MG63 (cell line): ENCODE results near the gene OSMR. TPM values are rescaled to one million over a fixed set of nuclear protein-coding genes. Genes with fewer than 3 reads are reported as not detected.
A peak's percentile ranks its signal among the peaks of the same experiment; 100 is the strongest.

Source experiments
- DNase-seq: peaks from one replicate; pipeline ENCODE4 v3.0.0-alpha.2; 2020
- H3K27me3 ChIP-seq: fragments of 250-450 bp; sonication (Bioruptor Pico); 2 replicates; pipeline ENCODE4 v1.5.1; 2020; ENCODE audit warnings: mild to moderate bottlenecking, moderate library complexity
- H3K36me3 ChIP-seq: fragments of 250-450 bp; sonication (Bioruptor Pico); 2 replicates; pipeline ENCODE4 v1.5.1; 2020; ENCODE audit warnings: mild to moderate bottlenecking, moderate library complexity
- H3K4me3 ChIP-seq: fragments of 250-450 bp; sonication (Bioruptor Pico); 2 replicates; pipeline ENCODE4 v1.5.1; 2020; ENCODE audit warnings: mild to moderate bottlenecking, moderate library complexity
- H3K9me3 ChIP-seq: fragments of 250-450 bp; sonication (Bioruptor Pico); 2 replicates; pipeline ENCODE4 v1.5.1; 2020; ENCODE audit warnings: mild to moderate bottlenecking, moderate library complexity
- total RNA-seq: library from RNA; depleted of rRNA; stranded (reverse); fragments of >200 nt; shearing (Covaris generic); gene quantifications from 2 replicates; pipeline ENCODE4 v1.2.3, GENCODE V29; 2014; ENCODE audit warnings: low replicate concordance

OSMR gene
- total RNA-seq, 1 experiment from 2014 or later = 10.1 TPM

DNA sequence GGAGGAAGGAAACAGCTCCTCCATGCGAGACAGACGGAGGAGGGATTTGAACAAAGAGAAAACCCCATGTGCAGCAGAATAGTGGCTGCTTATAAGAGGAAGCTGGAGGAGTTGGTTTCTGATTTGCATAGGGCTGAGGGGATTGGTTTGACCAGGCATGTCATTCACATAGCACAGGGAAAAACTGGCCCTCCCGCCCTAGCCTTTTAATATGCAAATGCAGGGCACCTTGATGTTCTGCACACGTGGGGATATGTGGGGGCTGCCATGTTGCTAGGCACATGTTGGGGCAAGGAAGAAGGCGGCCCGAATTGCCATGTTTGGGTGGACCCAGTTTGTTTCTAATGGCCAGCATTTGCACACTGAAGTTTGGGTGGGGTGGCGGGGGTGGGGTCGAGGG, 42.2 kb downstream of the OSMR start:
- H3K36me3 ChIP-seq = peaks cover 38% of the 10 kb centered on the region

DNA sequence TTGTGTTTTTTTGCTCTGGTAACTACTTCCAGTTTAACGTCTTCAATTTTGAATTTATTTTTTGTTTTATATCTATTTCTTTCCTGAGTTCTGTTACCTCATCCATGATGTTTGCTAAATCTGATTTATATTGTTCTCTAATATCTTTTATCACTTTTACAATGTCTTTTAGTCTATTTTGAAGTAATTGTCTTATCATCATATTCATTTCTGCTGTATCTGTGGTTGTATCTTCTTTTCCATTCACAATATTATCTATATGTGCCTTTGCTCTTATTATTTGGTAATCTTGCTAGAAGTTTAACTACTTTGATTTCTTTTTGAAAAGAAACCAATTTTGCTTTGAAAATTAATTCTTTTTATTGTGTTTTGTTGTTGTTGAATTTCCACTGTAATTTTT, 43.6 kb downstream of the OSMR start:
- Histone ChIP-seq H3K9me3 (0 out of 2 replicates have a peak, but pooled peaks cover 2% of the 10 kb centered on the region), H3K27me3 (no peaks in the 10 kb centered on the region), H3K4me3 (no peak overlapping the region), H3K36me3 (peaks cover 25% of the 10 kb centered on the region)
- DNase-seq = no peak

More for the DNA sequence above, 42.2 kb downstream of the OSMR start:
- H3K27me3 ChIP-seq = no peaks in the 10 kb centered on the region
- no peak for DNase-seq
- H3K4me3 ChIP-seq = no peak overlapping the region
- no peaks in the 10 kb centered on the region for H3K9me3 ChIP-seq

DNA sequence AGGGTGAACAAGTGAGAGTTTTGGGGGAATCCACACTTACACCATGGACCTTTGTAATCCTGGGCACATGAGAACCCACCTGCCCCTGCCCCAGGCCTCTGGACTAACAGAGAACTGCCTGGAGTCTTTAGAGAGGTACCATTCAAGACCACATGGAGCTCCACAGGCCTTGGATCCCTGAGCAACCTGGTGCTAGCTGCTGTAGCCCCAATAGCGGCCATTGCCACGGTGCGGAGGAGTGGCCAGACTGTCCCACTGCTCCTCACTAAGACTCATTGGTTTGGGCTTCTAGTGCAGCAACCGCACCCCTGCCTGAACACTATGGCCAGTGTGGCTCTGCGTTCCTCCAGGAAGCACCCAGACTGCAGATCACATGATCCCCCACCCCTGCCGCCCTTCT, 45.8 kb downstream of the OSMR start:
- no peak for DNase-seq
- H3K27me3 ChIP-seq = no peaks in the 10 kb centered on the region
- H3K4me3 ChIP-seq = no peak overlapping the region
- H3K9me3 ChIP-seq = peaks cover 2% of the 10 kb centered on the region; the same call in 1 of the 2 replicates
- peaks cover 8% of the 10 kb centered on the region for H3K36me3 ChIP-seq

DNA sequence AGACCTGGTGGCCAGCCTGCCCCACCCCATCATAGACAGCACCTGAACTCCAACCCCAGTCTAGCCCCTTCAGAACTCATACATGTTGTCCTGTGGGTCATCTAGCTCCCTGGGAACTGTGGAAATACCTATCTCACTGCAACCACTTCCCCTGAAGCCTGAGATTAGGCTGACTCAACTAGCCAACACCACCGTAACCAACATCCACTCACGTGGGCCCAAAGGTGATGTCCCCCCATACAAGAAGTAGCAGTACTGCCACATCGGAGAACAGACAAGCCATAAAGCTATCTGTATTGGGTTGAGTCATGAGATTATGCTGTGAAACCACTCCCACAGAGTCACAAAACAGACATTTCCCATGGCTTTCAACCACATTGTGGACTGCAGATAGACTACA, 46.6 kb downstream of the OSMR start:
- Histone ChIP-seq H3K4me3 (no peak overlapping the region), H3K27me3 (no peaks in the 10 kb centered on the region), H3K36me3 (peaks cover 7% of the 10 kb centered on the region), H3K9me3 (peaks cover 2% of the 10 kb centered on the region; the same call in 1 of the 2 replicates)
- DNase-seq = no peak

DNA sequence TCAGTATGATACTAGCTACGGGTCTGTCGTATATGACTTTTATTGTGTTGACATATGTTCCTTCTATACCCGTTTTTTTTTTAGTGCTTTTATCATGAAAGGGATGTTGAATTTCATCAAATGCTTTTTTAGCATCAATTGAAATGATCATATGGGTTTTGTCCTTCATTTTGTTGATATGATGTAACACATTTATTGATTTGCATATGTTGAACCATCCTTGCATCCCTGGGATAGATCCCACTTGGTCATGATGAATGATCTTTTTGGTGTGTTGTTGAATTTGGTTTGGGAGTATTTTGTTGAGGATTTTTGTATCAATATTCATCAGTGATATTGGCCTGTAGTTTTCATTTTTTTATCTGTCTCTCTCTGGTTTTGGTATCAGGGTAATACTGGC, 50.9 kb downstream of the OSMR start:
- Histone ChIP-seq H3K4me3 (no peak overlapping the region), H3K9me3 (peaks cover 2% of the 10 kb centered on the region; the same call in 1 of the 2 replicates), H3K36me3 (peaks cover 12% of the 10 kb centered on the region), H3K27me3 (no peaks in the 10 kb centered on the region)
- DNase-seq = no peak

DNA sequence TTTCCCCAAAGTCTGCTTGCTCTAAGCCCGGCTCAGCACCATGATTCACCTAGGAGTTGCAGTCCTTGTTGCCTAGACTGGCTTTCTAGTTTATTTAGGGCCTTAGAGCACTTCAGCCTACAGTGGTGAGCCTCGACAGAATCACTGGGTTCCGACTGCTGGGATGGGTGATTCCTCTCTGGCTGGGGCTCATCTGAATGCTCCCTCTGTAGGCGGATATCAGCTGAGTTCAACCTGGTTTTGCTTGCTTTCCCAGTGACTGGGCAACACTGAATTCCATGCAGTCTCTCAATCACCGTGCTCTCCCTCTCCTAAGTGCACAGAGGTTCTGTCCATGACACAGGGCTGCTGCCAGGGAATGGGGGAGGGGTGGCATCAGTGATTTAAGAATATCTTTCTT, 54.1 kb downstream of the OSMR start:
- no peaks in the 10 kb centered on the region for H3K27me3 ChIP-seq
- no peak for DNase-seq
- no peak overlapping the region for H3K4me3 ChIP-seq
- no peaks in the 10 kb centered on the region; the same call in 1 of the 2 replicates for H3K9me3 ChIP-seq
- peaks cover 25% of the 10 kb centered on the region for H3K36me3 ChIP-seq

DNA sequence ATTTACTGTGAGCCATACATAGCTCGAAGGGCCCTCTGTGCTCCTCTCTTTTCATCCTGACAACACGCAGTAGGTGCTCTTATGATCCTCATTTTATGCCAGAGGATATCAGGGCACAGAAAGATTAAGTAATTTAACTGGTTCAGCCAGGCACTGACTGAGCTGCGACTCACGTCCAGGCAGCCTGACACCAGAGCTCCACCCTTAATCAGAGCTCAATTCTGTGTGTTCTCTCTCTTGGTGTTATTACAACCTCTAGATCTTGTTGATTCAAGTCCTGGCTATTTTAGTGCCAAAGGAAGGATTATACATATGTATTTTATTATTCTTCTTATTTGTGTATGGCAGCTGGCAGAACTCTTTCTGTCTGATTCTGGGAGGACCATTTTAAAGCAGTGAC, 59.7 kb downstream of the OSMR start:
- Histone ChIP-seq H3K27me3 (no peaks in the 10 kb centered on the region), H3K36me3 (peaks cover 41% of the 10 kb centered on the region), H3K9me3 (peaks cover 11% of the 10 kb centered on the region; the same call in 1 of the 2 replicates), H3K4me3 (no peak overlapping the region)
- DNase-seq = peak; percentile 37

DNA sequence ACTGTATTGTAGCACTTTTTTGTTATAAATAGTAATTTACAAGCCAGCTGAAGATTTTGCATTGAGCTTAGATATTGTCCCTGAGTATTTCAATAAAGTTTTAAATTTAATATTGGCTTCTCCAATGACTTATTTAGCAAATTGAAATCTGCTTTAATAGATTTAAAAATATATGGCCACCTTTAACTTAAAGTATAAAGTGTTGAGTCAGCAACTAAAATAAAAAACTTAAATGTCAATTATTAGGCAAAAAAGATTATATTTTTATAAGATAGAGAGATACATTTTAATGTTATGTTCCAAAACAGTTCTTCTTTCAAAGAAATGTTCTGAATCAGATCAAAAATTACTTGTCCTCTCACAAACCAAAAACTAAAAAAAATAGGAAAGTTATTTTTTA, 60.7 kb downstream of the OSMR start:
- no peak overlapping the region for H3K4me3 ChIP-seq
- H3K27me3 ChIP-seq = no peaks in the 10 kb centered on the region
- DNase-seq = no peak
- peaks cover 33% of the 10 kb centered on the region for H3K36me3 ChIP-seq
- H3K9me3 ChIP-seq = peaks cover 11% of the 10 kb centered on the region; the same call in 1 of the 2 replicates

DNA sequence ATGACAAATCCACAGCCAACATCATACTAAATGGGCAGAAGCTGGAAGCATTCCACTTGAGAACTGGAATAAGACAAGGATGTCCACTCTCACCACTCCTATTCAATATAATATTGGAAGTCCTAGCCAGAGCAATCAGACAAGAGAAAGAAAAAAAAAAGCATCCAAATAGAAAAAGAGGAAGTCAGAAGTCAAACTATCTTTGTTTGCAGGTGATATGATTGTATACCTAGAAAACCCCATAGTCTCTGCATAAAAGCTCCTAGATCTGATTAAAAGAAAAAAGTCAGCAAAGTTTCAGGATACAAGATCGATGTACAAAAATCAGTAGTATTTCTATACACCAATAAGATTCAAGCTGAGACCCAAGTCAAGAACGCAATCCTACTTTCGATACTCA, 66.1 kb downstream of the OSMR start:
- H3K4me3 ChIP-seq = no peak overlapping the region
- H3K27me3 ChIP-seq = no peaks in the 10 kb centered on the region
- H3K9me3 ChIP-seq = peaks cover 11% of the 10 kb centered on the region; the same call in 1 of the 2 replicates
- DNase-seq = no peak
- peaks cover 19% of the 10 kb centered on the region for H3K36me3 ChIP-seq

DNA sequence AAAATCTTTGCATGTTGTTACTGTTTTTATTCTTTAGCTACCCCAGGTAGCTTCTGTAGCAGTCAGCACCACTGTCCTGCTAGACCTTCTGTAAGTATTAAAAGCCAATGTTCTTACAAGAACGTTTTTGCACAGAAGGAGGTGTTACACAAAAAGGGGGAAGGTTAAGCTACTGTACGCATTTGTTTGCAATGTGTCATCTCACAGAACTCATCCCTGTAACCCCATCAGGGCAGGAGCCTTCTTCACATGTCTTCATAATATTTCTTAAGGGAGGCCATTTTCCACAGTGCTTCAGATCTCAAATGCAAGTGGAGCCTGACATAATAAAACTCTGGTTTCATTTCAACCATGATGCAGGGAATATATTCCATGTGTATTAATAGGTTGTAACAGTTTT, 67.9 kb downstream of the OSMR start:
- Histone ChIP-seq H3K4me3 (no peak overlapping the region), H3K36me3 (peaks cover 11% of the 10 kb centered on the region), H3K9me3 (peaks cover 11% of the 10 kb centered on the region; the same call in 1 of the 2 replicates), H3K27me3 (no peaks in the 10 kb centered on the region)
- DNase-seq = no peak

DNA sequence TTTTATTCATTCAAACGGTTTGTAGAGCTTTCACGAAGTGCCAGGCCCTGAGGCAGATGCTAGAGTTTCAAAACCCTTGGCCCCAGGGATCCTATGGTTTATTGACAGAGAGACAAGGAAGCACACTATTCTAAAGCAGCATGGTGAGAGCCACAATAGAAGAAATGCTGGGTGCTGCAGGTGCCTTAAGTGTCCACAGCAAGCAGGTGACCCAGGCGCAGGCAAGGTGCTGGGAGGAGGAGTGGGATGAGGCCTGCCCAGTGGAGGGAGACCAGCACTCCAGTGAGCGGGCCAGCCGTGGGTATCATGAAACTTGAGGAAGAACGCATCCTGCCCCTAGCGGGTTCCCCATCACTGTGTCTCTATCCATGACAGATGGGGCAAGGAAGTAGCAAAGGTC, 71.0 kb downstream of the OSMR start:
- Histone ChIP-seq H3K36me3 (peaks cover 16% of the 10 kb centered on the region), H3K9me3 (no peaks in the 10 kb centered on the region), H3K27me3 (no peaks in the 10 kb centered on the region), H3K4me3 (no peak overlapping the region)
- DNase-seq = no peak

DNA sequence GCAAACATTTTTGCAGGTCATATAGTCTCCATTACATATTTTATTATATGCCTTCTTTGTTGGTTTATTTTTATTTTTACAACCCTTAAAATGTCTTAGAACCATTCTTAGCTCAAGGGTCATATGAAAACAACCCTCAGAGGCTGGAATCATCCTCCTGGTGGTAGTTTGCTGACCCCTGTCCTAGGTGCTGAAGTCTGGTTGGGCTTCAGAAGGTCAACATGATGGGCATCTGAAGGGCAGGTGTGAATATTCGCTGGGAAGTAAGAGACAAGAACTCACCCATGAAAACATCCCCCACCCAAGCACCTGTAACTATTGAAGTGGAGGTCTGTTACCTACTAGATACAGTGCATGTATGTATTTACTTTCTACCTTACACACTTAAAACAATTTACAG, 75.4 kb downstream of the OSMR start:
- no peaks in the 10 kb centered on the region for H3K27me3 ChIP-seq
- peaks cover 39% of the 10 kb centered on the region for H3K36me3 ChIP-seq
- H3K9me3 ChIP-seq = no peaks in the 10 kb centered on the region
- no peak for DNase-seq
- H3K4me3 ChIP-seq = no peak overlapping the region

DNA sequence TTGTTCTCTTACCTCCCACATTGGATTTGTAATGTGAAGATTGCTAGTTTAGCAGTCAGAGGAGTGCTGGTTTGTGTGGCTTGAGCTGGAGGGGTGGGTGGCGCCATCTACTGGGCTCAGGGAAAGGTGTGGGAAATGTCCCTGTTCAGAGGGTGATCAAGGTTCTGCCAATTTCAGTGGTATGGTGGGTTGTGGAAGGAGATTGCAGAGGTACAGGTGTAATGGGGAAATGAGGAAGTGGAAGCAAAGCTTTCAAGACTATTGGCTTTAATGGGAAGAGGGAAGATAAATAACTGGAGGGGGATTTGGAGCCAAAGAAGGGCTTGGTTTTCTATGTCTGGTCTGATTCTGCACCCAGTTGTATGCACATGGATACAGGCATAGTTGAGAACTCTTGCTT, 76.4 kb downstream of the OSMR start:
- Histone ChIP-seq H3K9me3 (no peaks in the 10 kb centered on the region), H3K27me3 (no peaks in the 10 kb centered on the region), H3K4me3 (no peak overlapping the region), H3K36me3 (peaks cover 47% of the 10 kb centered on the region)
- DNase-seq = peak; percentile 47

DNA sequence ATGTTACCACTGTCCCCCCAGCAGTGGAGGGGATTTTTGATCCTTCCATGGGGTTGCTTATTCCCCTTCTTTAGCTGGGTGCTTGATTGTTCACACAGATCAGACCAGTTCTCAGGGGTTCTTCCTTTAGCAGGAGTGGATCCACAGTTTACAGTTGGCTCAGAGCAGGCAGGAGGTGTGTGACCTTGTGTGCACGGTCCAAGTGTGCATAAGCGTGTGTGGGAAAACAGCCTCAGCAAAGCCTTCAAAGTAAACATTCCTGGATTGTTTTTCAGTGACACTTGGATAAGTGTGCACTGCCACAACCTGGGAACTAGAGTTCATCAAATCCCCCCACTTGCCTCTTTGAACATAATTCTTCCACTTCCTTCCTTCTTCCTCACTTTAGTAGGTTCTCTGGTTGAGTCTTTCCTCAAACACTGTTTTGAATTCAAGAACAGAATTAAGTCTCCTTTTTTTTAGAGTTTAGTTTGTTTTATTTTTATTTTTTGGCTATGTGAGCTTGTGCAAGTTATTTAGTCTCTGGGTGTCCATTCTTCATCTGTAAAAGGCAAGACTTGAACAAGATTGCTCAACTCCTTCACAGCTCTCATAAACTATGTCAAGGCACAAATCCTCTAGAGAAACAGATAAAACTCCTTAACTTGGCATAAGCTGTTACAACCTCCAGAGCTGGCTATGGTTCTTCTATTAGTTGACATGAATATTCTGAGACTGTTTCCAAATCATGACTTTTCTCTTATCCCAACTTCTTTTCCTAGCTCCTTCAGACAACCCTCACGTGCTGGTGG, 78.0 kb downstream of the OSMR start:
- Histone ChIP-seq H3K9me3 (no peaks in the 10 kb centered on the region), H3K27me3 (no peaks in the 10 kb centered on the region), H3K4me3 (no peak overlapping the region), H3K36me3 (peaks cover 55% of the 10 kb centered on the region)
- no peak for DNase-seq

DNA sequence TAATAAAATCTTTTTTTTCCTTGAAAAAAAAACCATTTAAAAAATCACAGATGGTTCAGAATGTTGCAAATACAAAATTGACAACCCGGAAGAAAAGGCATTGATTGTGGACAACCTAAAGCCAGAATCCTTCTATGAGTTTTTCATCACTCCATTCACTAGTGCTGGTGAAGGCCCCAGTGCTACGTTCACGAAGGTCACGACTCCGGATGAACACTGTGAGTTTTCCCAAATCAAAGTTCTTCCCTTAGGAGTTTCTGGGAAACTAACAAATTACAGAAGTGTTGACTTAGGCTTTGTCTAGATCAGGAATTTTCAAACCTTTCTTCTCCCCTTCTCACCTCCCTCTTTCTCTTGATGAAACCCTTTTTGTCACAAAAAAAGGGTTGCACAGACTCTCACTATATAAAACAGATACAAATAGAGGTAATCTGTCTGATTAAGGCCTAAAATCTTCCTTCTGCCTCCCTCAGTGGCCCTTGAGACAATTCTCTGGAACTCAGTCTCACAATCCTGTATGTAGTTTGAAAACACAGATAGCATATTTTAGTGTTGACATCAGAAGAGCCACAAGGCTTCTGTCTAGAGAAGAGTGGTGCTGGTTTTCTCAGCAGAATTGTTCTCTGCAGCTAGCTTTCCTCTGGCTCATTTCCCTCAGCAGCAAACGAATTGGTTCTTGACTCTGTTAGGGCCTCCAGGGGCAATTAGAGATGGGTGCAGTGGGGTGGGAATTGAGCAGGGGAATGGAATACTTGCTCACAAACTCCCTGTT, 79.5 kb downstream of the OSMR start:
- Histone ChIP-seq H3K9me3 (no peaks in the 10 kb centered on the region), H3K27me3 (no peaks in the 10 kb centered on the region), H3K36me3 (peaks cover 52% of the 10 kb centered on the region), H3K4me3 (no peak overlapping the region)
- no peak for DNase-seq

DNA sequence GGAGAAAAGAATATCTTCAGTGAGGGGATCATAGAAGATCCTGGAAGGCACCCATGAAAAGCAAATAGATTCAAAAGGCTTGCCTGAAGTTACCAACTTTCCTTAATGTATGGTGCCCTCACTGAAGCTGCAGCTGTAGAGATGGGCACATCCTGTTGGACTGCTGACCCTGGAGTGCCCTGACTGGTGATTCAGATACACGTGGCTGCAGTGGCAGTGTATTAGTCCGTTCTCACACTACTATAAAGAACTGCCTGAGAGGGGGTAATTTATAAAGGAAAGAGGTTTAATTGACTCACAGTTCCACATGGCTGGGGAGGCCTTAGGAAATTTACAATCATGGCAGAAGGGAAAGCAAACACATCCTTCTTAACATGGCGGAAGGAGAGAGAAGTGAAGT, 80.3 kb downstream of the OSMR start:
- DNase-seq = peak; percentile 42
- Histone ChIP-seq H3K27me3 (no peaks in the 10 kb centered on the region), H3K9me3 (no peaks in the 10 kb centered on the region), H3K36me3 (peaks cover 51% of the 10 kb centered on the region), H3K4me3 (no peak overlapping the region)

DNA sequence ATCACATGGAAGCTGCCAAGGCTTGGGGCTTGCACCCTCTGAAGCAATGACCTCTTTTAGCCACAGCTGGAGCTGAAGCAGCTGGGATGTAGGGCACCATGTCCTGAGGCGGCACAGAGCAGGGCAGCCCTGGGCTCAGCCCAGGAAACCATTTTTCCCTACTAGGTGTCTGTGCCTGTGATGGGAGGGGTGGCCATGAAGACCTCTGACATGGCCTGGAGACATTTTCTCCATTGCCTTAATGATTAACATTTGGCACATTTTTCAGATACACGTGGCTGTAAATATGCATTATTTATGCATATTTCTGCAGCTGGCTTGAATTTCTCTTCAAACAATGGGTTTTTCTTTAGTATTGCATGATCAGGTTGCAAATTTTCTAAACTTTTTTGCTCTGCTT, 81.7 kb downstream of the OSMR start:
- Histone ChIP-seq H3K9me3 (no peaks in the 10 kb centered on the region), H3K4me3 (no peak overlapping the region), H3K36me3 (peaks cover 43% of the 10 kb centered on the region), H3K27me3 (no peaks in the 10 kb centered on the region)
- no peak for DNase-seq
